Fibroblast of skin of scalp (primary cell): Measurements from ENCODE around the gene MTRR. TPM values are rescaled to one million over a fixed set of nuclear protein-coding genes. Genes with fewer than 3 reads are reported as not detected.

Experiments used
- DNase-seq: peaks from one replicate; pipeline ENCODE4 v3.0.0-alpha.2; 2013
- polyA plus RNA-seq, 2 experiments: library from polyadenylated mRNA; unstranded; fragments of 120-200 nt; gene quantifications; one replicate each; pipeline ENCODE4 v1.2.1, GENCODE V29; 2013; ENCODE audit not compliant: insufficient read length in 2 of 2

Gene MTRR
- polyA plus RNA-seq (2013, experiment 1 of 2; ENCODE audit: insufficient read length), result 20.5 TPM
- polyA plus RNA-seq (2013, experiment 2 of 2; ENCODE audit: insufficient read length), result 26.5 TPM

DNA sequence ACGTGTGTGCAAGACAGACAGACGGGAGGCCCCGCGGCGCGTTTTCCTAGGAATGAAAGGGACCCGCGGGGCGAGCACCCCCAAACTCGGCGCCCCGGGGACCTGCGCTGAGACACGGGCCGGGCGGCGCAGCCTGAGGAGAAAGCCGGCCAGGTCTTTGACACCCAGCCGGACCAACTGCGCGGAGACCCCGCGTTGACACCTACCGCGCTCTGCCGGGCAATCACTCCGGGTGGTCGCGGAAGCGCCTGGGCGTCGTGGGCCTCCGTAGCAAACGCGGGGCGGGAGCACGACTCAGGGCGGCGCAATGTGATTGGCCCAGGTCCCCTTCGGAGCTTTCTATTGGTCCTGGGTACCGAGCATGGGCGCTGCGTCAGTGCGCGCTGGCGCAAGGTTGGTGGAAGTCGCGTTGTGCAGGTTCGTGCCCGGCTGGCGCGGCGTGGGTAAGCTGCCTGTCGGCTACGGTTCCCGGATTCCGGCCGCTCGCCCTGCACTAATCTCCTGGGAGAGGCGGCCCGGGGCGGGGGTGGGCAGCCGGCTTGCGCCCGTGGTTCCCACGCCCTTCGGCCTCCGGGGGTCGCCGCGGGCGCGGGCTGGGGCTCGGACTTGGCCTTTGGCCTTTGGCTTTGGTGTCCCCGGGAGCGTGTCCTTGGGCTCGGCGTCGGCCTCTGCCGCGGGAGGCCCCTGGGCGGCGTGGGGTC lies at the start of gene MTRR, which contains the start of gene FASTKD3:
MTRR (plus strand) TSS at position 376 of the 701 bp plus-strand sequence. CDS start 1,647 bp downstream, outside the sequence.
FASTKD3 (minus strand) TSS at position 259 of the 701 bp plus-strand sequence. CDS start 948 bp downstream, outside the sequence.
- DNase-seq, result peak; percentile 93

DNA sequence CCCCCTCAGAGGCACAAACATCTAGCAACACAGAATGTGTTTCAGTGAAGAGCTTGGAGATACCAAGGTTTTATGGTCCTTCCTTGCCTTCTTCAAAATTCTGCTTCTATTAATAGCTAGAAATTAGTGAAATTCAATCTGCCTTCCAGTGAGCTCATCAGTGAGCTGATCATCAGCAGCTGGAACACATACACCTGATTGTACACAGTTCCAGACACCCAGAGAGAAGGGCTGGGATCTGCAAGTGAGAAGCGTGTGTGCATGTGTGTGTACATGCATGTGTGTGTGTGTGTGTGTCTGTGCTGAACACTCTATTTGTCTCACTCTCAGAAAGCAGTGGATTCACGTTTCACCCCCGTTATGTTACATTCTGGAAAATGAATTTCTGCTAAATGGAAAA lies 46.5 kb upstream of the MTRR start:
- DNase-seq, result no peak

DNA sequence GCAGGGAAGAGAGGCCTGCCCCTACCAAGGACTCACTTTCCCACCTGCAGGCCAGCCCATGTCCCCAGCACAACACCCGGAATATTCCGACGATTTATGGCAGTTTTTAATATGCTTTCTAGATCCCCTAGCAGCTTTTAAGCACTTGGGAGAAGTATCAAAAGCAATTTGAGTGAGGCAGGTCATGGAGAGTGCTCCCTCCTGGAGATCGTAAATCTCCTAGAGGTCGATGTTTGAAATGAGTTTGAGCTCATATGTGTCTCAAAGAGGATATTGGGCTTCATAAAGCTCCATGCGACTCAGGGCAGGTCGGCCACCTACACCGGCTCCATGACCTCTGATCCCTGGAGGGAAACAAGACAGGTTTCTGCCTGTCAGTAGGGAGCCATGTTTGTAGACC lies 45.4 kb upstream of the MTRR start:
- no peak for DNase-seq

DNA sequence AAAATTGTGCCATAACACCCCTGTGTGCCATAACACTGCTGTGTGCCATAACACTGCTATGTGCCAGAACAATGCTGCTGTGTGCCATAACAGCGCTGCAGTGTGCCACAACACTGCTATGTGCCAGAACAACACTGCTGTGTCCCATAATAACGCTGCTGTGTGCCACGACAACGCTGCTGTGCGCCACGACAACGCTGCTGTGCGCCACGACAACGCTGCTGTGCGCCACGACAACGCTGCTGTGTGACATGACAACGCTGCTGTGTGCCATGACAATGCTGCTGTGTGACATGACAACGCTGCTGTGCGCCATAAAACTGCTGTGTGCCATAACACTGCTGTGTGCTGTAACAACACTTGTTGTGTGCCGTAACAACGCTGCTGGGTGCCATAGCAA lies 44.0 kb upstream of the MTRR start:
- no peak for DNase-seq

DNA sequence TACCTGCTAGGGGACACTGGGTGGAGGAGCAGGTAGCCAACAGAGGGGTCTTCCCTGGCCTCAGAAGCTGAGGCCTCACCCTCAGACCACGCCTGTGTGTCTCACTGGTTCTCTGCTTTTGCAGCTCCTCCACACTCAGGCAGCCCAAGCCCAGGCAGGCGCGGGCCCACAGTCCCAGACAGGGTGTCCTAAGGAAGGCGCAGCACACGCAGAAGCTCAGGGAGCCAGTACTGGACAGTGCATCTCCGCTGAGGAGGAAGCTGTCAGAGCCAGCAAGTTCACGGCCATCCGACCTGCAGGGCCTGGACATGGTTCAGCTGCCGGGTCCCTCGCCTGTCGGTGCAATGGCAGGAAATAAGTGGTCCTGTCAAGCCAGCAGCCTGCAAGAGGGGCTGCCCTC lies 43.3 kb upstream of the MTRR start:
- no peak for DNase-seq

DNA sequence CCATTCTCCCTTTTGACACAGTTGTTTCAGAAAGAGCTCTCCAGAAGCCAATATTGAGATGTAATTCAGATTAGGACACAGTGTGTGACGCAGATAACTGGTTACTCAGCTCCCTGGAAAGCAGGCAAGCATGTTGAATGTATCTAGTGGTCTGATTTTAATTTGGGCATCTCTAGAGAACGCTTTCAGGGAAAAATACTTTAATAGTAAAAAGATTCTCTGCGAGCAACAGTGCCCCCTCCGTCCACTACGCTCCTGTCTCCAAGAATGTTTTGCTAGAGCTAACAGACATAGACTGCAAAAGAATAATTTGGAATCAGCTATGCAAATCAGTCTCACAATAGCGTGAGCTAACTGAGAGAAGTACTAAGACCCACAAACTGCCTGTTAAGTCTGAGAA lies 41.3 kb upstream of the MTRR start:
- peak; percentile 13 for DNase-seq

DNA sequence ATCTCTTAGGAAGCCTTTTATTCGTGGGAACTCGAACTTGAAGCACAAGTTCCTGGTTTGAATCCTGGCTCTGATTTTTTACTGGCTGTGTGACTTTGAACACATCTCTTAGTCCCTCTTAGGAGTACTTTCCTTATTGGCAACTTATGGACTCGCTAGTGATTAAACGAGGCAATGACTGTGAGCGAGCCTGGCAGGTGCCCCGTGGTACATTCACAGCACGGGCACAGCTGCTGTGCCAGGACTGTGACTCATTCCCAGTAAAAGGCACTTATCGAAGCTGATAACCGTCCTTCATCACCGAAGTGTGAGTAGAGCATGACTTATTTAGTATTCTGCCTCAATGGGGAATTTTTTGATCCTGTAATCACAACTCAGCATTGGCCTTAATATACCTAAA lies 40.7 kb upstream of the MTRR start:
- no peak for DNase-seq

DNA sequence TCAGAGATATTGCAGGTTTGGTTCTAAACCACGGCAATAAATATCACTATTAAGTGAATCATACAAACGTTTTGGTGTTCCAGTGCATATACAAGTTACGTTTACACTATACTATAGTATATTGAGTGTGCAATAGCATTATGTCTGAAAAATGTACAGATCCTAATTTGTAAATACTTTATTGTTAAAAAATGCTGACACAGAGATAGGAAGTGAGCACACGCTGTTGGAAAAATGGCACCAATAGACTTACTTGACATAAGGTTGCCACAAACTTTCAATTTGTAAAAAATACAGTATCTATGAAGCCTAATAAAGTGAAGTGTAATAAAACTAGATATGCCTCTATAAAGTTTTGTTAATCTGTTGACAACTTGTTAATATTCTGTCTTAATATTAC lies 34.0 kb upstream of the MTRR start:
- no peak for DNase-seq

DNA sequence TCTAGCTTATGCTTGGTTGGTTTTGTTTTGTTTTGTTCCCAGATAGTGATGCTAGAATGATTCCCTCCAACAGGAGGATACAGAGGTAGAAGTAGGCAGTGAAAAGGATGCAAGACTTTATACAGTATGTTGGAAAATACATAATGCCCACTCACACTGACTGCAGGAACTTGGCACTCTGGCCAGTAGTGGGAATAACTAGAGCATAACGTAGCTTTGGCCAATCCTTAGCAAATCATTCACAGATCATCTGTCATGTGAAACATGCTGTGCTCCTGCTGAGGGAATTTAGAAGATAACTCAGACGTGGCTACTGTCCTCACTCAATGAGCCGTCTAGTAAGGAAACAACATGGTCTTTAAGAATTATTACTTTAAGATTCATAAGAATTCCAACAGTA lies 31.5 kb upstream of the MTRR start:
- DNase-seq, result no peak

DNA sequence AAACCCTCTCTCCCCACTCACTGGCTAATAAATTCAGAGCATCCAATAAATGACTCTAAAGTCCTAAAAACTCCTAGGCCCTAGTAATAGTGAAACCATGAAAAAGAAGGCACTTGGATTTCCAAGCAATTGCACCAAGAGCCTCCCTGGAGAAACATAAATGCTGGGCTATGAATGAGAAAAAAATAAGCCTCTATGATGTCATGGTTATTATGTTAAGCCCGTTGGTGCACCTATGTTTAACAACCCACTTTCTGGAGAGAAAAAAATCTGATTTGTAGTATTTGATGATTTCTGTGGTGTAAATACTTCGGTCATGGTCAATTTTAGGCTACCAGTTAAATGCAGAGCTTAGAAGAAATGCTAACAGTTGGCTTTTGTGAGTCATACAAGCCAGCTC lies 26.4 kb upstream of the MTRR start:
- DNase-seq, result no peak

DNA sequence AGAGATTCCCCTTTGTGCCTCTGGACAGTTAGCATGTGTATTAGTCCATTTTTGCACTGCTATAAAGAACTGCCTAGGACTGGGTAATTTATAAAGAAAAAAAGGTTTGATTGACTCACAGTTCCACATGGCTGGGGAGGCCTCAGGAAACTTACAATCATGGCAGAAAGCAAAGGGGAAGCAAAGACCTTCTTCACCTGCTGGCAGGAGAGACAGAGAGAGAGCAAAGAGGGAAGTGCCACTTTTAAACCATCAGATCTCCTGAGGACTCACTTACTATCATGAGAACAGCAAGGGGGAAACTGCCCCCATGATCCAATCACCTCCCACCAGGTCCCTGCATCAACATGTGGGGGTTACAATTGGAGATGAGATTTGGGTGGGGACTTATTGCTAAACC lies 24.0 kb upstream of the MTRR start:
- DNase-seq, result no peak

DNA sequence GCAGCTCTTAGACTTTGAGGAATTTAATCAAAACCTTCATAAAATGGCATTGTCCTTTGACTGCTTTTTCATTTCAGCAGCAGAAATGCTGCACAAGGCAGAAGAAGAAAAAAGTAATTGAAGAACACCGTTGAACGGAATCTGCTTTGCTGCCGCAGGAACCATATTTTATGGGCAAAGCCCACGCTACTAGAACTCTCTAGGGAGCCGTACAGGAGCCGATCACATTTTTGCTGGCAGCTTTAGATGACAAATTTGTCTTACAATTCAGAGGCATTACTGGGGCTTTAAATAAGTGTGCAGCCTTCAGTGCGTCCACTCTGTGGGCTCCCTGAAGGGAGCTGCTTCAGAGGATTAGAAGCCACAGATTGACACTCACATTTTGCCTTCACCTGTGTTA lies 23.4 kb upstream of the MTRR start:
- no peak for DNase-seq

DNA sequence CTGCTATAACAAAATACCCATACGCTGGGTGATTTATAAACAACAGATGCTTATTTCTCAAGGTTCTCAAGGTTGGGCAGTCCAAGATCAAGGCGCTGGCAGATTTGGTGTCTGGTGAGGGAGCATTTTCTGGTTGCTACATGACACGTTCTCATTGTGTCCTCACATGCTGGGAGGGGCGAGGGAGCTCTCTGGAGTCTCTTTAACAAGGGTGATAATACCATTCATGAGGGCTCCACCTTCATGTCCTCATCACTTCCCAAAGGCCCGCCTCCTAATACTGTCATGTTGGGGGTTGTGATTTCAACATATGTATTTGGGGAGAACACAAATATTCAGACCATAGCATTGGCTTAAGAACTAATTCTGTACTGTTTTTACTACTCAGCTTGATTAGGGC lies 22.6 kb upstream of the MTRR start:
- DNase-seq, result no peak

DNA sequence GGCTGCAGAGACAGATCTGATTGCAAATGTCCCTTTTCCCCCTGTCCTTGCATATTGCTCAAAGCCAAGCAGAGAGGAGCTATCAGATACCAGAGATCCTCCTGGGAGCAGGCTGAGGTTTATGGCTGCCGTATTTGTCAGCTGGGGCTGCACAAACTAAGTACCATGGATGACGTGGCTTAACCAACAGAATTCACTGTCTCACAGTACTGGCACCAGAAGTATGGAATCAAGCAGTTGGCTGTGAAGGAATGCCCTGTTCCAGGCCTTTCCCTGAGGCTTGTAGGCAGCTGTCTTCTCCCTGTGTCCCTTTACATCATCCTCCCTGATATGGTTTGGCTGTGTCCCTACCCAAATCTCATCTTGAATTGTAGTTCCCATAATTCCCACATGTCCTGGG lies 20.7 kb upstream of the MTRR start:
- DNase-seq, result peak; percentile 43

DNA sequence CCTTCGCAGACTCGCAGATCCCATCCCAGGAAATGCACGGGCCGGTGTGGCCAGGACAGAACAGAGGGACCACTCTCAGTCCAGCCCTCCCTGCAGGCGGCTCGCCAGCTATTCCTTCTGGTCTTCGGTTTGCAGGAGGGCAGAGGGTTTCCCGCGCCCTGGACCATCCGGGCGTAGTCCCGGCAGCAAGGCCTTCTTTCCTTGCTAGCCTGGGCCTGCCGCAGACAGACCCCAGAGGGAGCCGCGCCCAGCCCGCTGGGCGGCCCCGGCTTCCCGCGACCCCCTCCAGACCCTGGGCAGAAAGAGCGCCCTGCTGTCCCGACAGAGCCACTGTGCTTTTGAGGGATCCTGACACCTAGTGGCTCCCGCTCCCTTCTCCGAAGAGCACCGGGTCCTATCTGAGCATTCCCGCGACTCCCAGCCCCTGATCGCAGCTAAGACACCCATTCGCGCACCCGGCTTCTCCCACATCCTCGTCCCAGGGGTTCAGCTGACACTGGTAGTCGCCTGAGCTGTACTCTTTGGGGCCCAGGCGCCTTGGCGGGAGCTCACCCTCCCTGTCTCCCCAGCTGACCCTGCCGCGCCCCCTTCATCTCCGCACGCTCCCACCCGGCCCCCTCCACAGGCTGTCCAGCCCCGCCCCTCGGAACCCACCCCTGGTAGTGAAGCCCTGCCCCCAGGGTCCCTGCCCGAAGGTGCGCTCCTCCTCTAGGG lies 19.1 kb upstream of the MTRR start:
- no peak for DNase-seq

DNA sequence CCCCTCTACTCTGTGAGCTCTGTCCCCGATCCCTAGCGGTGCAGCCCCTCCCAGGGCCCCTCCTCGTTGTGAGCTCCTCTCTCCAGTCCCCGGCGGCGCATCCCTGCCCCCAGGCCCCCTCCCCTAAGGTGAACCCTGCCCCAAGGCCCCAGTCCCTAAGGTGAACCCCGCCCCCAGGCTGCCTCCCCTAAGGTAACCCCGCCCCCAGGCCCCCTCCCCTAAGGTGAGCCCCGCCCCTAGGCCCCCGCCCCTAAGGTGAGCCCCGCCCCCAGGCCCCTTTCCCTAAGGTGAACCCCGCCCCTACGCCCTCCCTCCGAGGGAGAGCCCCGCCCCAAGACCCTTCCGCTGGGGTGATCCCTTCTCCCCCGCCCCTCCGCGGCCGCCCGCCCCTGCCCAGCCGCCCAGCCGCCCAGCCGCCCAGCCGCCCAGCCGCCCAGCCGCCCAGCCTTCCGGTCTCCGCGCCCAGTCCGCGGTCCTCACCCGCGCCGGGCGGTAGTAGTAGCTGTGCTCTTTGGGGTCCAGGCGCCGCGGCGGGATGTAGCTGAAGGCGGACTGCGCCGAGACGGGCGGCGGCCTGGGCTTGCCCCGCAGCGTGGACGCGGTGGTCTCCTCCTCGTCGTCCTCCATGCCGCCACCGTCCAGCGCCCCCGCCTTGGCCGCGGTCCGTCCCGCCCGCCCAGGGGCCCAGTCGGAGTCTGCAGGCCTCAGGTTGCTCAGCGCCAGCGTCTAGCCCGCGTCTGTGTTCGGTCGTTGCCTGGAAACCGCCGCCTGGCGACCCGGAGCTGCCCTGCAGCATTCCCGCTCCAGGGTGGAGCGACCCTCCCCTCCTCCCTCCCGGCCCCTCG lies 18.3 kb upstream of the MTRR start, which contains the start of gene CFAP90:
CFAP90 (minus strand) TSS at position 739 of the 845 bp plus-strand sequence; CDS start at position 627, 112 bp downstream.
- peak; percentile 37 for DNase-seq

DNA sequence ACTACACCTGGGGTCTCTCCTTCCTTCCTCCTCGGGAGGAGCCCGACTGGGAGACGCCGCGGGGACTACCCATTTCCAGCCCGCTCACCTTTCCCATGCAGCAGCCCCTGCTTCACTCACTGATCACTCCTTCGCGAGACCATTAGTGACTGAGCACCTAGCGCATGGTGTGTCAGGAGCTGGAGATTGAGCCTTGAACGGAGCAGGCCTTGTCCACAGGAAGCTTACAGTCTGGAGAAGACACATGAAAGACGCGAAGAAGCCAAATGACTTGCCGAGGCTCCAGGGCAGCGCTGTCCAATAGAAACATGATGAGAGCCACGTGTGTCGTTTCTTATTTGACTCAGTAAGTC lies 17.7 kb upstream of the MTRR start:
- DNase-seq, result no peak

DNA sequence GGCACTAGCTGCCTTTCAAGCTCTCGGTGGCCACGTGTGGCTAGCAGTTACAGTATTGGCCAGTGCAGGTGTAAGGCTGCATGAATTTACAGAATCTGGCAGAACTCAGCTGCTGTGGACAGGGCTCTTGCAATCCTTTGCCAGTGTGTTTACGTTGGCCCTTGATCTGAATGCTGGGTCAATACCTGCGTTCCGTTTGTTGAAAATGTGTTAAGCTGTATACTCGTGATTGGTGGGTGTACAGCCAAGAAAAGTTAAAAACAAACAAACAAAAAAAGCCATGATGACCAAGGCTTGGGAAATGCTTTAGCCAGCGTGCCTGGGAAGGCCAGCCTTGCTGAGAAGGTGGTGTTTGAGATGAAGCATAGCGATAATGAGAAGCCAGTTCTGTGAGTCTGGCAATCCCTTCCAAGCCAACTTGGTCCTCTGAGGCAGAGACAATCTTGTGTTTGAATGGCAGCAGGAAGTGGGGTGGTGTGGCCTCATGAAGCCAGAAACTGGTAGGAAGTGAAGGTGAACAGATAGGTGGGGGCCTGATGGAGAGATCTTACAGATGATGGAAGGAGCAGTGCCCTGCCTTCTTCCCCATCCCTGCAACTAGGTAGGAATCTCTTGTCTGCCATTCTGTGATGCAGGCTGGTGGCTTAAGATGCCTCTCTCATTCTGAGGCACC lies 17.2 kb upstream of the MTRR start:
- DNase-seq, result no peak

DNA sequence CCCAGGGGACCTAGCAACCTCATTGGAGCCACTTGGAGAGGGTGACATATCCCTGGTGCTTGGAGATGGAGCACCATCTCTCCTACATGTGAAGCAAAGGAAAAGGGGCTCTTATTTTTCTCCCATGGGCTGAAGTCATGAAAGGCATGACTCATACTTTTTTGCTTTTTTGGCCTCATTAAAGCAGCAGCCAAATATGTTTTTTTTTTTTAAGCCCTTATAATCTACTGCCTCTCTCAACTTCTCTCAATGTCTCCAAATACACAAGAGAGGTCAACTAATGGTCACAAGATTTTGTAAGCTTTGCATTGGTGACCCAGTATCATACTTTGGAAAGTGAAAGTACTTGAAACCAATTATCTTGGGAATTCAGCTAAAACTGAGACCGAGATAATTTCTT lies 16.4 kb upstream of the MTRR start:
- DNase-seq, result peak; percentile 17

DNA sequence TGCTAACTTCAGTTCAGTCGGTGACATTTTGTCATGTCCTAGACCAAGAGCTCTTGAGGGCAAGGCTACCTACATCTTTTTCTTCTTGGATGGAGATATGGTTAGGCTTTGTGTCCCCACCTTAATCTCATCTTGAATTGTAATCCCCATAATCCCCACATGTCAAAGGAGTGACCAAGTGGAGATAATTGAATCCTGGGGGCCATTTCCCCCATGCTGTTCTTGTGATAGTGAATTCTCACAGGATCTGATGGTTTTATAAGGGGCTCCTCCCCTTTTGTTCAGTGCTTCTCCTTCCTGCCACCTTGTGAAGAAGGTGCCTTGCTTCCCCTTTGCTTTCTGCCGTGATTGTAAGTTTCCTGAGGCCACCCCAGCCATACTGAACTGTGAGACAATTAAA lies 16.0 kb upstream of the MTRR start:
- DNase-seq, result no peak

DNA sequence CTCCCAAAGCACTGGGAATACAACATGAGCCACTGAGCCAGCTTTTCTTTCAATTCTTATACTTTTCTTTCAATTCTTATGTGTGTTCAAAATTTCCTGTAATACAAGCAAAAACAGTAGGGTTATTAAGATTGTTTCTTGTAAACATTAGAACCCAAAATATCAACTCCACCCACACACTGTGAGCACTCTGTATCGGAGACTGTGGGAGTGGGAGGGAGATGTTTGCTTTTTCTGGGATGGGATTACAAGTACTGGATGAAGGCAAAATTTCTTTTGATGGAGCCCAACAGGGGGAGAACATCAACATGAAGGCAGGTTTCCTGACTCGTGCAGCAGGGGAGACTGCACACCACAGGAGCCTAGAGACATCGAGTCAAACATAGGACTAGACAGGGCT lies 13.3 kb upstream of the MTRR start:
- no peak for DNase-seq

DNA sequence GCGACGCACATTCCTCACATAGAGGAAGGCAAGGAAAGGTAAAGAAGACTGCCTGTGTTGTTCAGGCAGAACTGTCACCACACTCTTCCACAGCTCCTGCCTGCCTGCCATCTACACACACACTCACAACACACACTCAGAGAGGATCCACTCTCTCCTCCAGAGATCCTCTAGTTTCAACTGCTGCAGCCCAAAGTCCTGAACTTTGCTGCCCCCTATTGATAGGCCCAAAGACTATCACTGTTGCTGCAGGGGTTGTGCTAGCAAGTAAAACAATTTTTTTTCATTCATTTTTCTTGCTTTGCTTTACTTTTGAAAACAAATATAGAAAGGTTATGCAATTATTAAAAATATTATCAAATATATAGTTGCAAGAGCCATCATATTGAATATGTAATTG lies 12.1 kb upstream of the MTRR start:
- DNase-seq, result peak; percentile 33

DNA sequence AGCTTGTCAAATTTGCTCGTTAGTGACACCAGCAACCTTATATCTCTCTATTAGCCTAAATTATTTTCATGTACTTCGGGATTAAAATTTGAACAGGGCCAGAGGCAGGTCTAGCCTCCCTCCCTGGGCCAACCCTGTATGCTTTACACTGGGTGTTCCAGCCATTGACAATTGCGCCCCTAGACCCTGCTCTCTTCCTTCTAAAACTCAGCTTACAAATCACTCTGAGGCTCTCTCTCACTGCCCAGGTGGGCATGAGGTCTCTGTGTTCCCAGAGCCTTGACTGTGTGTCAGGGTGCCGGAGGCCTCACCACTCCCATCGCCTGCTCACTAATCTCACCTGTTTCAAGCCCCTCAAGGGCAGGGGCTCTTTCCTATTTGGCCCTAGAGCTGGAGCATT lies 11.6 kb upstream of the MTRR start:
- no peak for DNase-seq
